NK-92 (cell line): ENCODE results near the gene HMMR.
A peak's percentile ranks its signal among the peaks of the same experiment; 100 is the strongest.

ENCODE experiments used
- DNase-seq: peaks from one replicate; lab custom pipeline; 2025; ENCODE audit not compliant: unreplicated experiment; lab: John Stamatoyannopoulos, UW

HMMR gene

DNA sequence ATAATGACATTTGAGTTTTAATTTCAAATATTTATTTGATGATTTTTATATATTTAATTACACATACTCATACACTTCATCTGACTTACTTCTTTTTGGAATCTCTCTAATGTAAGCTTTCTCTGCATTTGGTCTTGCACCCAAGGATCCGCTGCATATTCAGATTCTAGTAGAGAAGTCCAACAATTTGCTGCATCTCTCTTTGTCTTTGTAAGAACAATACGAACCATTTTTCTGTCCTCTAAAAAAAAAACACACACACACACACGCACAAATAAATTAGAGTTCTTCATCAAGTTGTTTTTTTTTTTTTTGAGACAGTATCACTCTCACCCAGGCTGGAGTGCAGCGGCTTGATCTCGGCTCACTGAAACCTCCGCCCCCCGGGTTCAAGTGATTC lies 3.6 kb upstream of the HMMR start:
- DNase-seq = no peak

DNA sequence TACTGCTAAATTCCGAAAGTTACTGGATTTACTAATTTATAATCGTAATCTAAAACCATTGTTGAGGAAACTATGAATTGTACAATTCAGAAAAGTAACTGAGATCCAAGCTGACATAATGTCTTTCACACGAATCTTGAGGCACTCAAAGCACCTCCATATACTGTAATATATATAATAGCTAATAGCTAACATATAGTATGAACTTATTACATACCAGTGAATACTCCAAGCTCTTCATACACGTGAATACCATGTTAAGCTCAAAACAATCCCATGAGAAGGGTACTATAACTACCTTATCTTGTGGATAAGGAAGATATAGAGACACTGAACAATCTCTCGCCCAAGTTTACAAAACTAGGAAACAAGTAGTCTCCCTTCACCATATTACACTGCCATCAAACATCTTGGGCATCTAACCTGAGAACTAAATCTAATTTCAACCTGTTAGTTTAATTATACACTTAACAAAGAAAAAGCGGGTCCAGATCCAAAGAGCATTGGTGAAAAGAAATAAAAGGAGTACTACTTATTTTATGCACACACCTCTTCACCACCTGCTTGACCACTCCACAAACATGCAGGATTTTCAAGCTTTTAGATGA lies 1.6 kb upstream of the HMMR start:
- no peak for DNase-seq

DNA sequence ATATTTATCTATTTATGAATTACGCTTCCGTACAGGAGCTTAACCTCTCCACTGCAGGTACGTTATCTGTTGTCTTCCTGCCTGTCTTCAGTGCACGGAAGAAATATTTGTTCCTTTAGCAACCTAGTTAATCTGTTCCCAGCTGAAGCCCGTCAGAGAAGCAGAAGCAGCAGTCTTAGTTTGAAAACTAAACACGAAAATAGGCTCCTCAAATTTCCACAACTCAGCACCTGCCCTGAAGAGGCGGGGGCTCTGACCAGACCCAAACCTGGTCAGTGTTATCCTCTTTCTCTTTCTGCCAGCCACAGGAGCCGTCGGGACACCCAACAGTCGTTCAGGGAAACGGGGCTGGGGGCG lies 992 bp upstream of the HMMR start:
- no peak for DNase-seq

DNA sequence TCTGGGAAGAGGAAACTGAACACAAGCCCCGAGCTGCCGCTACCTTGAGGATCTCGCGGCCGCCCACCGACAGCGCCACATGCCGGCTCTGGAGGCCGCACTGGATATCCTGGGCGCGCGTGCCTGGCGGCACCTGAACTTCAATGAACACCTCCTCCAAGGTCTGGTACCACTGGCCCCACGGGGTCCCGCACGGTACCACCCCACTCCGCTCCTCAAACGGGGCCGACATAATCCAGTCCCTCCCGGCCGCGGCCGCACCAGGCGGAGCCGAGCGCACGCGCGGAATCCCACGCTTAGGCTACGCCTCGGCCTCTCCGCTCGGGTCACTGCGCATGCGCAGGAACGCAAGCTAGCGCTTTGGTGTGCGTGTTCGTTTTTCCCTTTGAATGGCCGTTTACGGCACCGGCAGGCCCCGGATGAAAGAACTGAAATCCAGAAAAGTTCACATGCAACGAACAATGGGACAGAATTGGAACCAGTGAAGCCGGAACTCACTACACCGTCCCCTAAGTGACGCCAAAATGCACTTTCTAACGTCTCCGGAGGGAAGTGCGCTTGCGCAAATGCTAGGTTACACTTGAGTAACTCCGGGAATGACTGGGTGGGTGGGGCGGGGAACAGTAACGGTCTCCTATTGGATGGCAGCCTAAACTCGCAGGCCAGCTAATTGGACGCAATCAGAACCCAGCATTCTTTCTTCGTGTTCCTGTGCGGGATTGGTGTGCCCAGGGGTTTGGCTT lies 442 bp upstream of the HMMR start, which contains the start of gene NUDCD2:
NUDCD2 (minus strand) TSS at position 284 of the 743 bp plus-strand sequence; CDS start at position 232, 52 bp downstream.
- peak; percentile 90 for DNase-seq

DNA sequence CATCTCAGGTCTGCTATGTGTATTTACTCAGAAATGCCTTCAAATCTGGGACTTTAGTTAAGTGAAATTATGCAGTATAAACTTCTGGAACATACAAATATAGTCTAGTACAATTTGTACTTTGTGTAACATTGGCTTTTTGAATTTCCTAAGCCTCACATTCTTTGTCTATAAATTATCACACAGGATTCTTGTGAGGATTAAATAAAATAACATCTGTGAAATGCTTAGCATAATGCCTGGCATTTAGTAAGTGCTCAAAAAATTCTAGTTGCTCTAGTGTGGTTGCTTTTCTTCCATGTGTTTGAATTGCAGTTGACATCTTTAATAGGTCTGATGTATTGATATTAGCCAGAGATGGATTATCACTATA lies 2.6 kb downstream of the HMMR start:
- no peak for DNase-seq

DNA sequence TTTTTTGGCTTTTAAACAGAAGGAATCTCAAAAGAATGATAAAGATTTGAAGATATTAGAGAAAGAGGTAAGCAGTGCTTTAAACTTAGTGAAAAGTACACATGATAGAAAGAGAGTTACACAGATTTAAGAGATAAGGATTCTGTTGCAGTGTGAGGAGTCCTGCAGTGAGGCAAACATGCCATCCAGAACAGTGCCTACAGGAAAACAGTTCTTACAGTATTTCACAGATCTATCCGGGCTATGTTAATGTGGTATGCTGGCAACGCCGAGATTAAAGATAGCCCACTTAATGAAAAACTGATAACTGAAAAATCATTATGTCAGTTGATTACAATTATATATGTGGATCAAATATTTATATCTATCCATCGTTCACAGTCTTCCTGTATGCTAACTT lies 7.2 kb downstream of the HMMR start:
- DNase-seq = no peak

DNA sequence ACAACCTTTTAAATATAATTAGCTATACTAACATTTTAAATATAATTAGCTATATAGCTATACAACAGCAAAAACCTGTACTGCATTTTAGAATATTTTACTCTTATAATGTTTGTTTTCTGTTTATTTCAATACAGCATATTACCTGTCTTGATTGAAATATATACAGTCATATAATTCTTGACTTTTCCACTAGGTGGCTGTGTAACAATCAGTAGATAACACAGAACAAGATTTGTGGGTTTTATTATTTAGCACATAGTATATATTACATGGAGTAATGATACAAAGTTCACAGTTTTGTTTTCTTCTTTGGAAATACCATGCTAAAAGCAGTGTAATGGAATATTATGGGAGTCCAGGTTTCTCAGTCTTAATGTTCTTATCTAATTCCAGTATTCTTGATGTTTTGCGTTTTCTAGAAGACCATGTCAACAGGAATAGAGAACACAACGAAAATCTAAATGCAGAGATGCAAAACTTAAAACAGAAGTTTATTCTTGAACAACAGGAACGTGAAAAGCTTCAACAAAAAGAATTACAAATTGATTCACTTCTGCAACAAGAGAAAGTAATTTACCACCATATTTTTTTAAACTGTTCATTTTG lies 13.3 kb downstream of the HMMR start:
- no peak for DNase-seq

DNA sequence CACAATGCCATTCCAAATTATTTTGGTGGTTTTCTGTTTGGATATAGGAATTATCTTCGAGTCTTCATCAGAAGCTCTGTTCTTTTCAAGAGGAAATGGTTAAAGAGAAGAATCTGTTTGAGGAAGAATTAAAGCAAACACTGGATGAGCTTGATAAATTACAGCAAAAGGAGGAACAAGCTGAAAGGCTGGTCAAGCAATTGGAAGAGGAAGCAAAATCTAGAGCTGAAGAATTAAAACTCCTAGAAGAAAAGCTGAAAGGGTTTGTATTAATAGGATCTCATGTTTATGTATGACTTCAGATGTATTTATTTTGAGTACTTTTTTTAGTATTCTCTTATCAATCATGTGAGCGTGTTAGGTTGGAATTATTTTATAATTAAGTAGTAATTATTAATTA lies 15.0 kb downstream of the HMMR start:
- DNase-seq = no peak

DNA sequence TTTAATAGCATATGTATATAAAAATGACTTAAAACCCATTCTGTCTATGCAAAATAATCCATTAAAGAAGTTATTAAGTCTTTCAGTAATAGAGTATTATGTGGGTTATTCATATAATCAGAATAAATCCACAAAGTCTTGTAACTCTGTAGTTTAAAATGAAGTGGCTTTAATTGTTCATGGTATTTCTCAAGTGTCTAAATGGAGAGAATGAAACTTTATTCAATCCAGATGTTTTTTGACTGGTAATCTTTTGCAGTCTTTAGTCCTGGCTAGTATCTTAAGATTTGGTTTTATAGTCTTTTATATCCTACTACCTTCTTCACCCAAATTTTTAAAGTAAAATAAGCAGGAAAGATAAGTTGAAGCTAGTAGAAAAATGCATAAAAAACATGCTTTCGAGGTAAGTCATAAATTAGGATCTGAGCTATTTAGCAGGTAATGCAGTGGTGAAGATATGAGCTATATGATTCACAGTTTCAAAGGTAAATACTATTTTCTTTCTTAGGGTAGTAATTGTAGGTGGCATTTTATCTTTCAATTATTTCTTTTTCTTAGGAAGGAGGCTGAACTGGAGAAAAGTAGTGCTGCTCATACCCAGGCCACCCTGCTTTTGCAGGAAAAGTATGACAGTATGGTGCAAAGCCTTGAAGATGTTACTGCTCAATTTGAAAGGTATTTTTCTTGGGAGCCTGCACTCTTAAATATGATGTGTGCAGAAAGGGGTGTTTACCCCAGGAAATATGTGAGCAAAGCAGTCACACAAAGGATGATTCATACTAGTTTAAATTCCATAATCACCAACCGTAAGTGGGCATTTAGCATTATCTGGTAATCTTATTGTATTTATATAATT lies 17.9 kb downstream of the HMMR start:
- DNase-seq = no peak

DNA sequence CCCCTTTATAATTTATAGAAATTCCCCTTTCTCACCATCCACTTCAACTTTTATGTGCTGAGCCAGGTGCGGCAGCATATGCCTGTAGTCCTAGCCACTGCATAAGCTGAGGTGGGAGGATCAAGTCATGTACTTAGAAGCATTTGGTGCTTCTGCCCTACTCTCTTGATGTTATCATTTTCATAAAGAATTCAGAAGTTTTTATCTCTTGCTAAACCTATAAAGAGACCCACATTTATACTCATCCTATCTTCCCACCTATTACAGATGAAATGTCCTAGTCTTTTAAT lies 18.5 kb downstream of the HMMR start:
- no peak for DNase-seq

DNA sequence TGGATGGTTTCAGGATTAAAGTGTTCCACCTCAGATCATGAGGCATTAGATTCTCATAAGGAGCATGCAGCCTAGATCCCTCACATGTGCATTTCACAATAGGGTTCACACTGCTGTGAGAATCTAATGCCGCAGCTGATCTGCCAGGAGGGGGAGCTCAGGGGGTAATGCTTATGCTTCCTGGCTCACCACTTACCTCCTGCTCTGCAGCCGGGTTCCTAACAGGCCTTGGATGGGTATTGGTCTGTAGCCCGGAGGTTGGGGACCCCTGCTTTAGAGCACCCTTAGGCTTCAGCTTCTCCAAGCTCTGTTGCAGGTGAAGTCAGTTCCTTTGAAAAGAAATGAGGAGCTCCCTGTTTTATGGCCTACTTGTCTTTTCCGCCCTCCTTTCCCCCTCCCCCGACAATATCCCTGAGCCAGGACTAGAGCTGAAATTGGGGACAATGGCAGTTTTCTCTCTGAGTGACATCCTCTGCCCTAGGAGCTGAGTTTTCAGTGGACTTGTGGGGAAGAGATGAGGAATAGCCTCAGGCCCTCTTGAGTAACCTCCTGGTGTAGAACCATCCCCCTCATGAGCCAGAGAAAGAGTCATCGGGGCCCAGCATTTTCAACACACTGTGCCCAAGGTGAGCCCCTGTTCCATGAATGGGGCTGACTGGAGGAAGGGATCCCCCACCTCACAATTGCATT lies 28.8 kb downstream of the HMMR start:
- no peak for DNase-seq

DNA sequence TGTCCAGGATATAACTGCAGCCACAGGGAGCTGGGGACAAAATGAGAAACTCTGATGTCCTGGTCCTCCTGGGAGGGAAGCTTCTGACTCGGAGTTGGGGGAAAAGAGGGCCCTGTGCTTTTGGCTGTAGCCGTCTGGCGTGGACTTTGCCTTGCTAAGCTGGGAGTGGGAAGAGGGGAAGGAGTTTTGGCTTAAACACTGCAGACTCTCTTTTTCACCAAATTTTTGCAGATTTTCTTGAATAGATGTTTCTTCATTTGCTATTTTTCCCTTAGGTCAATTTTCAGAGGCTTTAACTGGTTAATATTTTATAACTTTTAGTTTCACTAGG lies 29.3 kb downstream of the HMMR start:
- DNase-seq = no peak

DNA sequence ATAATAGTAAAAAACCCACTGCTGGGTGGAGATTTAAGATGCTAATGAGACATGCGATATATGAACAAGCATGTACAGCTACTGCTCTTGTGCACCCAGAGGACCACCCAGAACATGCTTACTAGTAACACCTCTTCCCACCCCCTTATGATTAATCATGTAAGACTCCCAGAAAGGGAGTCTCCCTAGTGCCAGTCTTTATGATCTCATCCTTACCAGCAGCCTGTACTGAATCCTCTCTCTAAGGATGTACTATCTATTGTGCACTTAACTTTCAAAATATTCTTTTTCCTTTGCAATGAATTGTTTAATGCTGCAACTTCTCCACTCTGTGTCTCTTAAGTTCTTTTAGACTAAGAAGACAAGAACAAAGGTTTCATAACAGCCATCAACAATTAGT lies 35.9 kb downstream of the HMMR start:
- DNase-seq = no peak

DNA sequence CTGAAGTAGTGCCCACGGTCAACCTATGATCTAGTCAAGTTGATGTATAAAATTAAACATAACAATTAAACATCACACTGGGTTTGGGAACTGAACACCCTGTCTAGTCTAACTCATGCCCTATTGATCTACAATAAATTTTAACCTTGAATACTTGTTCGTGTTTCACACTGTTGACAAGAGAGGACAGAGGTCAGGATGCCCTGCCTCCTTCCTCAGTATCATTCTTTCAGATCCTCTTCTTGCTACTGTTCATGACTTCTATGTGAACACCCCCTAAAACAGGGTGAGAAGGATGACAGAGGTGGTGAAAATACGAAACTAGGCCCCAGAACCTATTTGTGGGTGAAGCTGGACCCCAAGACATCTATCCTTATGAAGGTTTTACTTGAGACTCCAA lies 36.9 kb downstream of the HMMR start:
- DNase-seq = no peak

DNA sequence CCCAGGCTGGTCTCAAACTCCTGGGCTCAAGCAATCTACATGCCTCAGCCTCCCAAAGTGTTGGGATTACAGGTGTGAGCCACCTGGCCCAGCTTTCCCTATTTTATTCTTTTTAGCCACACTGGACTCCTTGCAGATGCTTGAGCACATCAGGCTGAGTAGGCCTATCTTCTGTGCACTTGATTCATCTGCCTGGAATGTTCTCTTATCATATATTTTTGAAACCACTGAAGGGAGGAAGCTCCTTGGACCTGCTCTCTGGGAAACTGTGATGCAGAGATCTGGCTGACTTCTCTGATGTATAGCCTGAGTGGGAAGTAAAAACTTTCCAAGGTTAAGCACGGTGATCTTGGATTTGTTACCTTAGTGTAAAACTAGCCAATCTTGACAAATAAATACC lies 38.5 kb downstream of the HMMR start:
- no peak for DNase-seq

DNA sequence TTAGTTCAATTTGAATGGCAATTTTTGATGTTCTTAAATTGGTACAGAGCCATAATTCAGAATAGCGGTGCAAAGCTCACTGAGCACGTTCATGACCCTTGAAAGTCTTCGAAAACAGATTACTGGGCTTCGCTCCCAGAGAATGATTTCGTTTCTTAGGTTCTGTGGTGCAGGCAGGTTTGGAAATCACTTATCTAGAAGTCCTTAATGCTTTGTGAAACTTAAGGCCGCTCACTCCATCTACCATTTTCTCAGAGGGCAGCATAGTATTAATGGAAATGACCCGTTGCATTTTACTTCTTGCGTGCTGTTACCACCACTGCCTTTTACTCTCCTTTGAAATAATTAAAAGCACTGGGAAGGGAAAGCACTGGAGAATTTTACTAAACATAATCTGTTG lies 42.1 kb downstream of the HMMR start:
- DNase-seq = no peak

DNA sequence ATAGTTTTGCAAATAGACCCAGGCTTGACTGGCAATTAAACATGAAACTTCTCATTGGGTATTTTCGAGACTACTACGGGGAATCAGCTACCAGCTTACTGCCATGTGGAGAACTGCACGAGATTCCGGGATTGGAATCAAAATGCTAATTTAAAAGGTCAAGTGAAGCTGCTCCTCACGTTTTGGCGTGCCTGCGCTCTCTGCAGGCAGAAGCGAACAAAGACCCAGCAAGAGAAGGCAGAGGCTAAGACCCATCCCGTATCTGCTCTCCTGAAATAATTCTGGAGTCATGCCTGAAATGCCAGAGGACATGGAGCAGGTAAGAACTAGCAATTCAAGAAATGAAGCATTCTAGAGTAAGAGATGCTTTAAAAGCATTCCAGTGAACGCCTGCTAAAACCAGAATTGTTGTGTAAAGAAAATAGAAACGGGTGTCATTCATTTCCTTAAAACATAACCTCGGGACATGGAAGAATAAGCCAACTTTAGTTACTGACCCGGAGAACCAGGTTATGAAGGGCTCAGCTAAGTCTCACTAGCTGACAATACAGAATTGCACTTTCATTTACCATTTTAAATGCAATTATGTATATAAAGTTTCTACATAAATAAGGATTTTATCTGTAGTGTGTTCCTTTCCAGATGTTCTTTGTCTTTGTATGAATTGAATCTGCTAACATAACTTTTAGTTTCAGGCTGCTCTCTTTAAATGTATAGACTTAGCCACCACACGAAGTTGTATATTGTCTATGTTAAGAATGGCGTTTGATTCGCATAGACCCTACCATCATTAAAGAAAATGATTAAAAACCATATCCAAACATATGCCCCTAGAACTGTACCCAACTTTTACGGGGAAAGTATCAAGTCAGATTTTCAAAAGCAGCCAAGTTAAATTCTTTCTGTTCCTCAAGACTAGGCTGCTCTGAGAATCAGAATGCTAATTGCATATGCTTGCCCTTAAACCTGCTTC lies 43.0 kb downstream of the HMMR start:
- DNase-seq = no peak

DNA sequence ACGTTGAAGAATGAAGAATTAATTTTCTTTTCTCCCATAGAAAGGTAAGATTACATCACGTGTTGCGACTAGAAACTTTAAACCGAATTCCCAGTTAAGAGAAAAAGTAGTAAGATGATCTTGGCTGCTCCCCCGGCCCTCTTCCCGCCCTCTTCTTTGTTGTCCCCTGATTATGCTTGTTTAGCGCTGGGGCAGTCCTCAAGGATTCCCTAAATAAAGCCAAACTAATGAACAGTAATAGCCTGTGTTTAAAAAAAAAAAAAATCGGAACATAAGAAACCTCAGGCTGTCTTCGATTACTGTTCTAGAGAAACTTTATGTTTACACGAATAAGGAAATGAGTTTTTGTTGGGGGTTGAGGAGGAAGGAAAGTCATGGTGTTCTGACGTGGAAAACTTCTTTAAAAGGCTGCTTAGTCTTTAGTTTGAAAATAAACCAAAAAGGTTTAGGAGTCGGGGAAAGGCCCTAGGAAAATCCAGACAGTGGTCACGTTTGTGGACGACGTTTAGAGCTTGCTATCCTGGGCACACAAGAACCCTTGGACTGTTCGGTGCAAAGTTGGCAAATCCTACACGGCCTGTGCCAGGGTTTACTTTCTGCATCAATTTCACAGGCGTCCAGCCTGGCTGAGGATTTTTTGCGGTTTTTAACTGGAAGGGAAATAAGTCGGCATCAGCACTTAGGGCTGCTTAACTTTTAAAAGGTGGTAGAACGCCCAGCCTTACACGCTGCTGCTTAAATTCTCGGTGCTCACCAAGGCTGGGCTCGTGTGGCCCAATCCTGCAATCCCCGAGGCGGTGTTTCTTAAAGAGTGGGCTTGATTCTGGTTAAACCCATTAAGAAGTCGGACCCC lies 43.9 kb downstream of the HMMR start:
- no peak for DNase-seq

DNA sequence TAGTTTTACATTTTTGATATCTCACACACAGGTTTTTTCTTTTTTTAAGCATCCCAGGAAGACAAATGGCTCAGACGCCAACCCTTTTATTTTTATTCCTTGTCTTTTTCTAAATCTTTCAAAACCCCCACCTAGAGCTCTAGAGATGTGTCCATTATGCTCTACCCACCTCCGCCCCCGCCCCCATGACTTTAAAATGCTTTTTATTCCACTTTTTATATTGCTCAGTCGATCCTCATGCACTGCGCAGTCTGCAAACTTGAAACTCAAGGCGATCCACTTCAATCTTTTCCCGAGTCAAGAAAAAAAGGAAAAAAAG lies 44.6 kb downstream of the HMMR start:
- DNase-seq = no peak
